HepG2 (cell line): Measurements from ENCODE around the gene TMEM229B. TPM values are rescaled to one million over a fixed set of nuclear protein-coding genes. Genes with fewer than 3 reads are reported as not detected.

Experiments
- E2F2 ChIP-seq: sonication (generic); formaldehyde crosslinking; IDR thresholded peaks from 2 replicates; pipeline ENCODE4 v1.4.0; 2020; ENCODE audit warnings: missing genetic modification reagents, borderline replicate concordance
- GMEB2 ChIP-seq: IDR thresholded peaks from 2 replicates; pipeline ENCODE4 v1.6.1; 2016; ENCODE audit warnings: missing biosample characterization, missing genetic modification reagents, low read depth
- MTA1 ChIP-seq: sonication (generic); formaldehyde crosslinking; IDR thresholded peaks from 2 replicates; pipeline ENCODE4 v1.4.0; 2020; ENCODE audit warnings: missing genetic modification reagents, mild to moderate bottlenecking, borderline replicate concordance
- PHF5A ChIP-seq: IDR thresholded peaks from one replicate; pipeline ENCODE4 v1.6.1; 2018; ENCODE audit warnings: low read depth, missing genetic modification reagents; ENCODE audit not compliant: unreplicated experiment
- USF2 ChIP-seq, 2 experiments: sonication (generic) in 1 of 2; formaldehyde crosslinking in 1 of 2; IDR thresholded peaks; 2 replicates each; pipeline versions ENCODE4 v1.5.1 to v1.6.1; 2011 to 2020; ENCODE audit warnings: borderline replicate concordance in 1 of 2, low read depth in 1 of 2, low read length in 1 of 2, mild to moderate bottlenecking in 1 of 2, missing genetic modification reagents in 1 of 2, moderate library complexity in 1 of 2
- polyA plus RNA-seq, 8 experiments: library from polyadenylated mRNA; depleted of rRNA in 3 of 8; stranded (reverse) in 7 of 8; unstranded in 1 of 8; fragments of >200 nt; fragmentation: Illumina TruSeq in 4 of 8; extraction: Trizol in 4 of 8; gene quantifications; 2 replicates each; pipeline versions ENCODE4 v1.2.1 to v1.2.3, GENCODE V29; 2011 to 2016; ENCODE audit warnings: low read depth in 4 of 8, missing spikeins in 1 of 8, mixed read lengths in 1 of 8; ENCODE audit not compliant: insufficient read depth in 1 of 8
- total RNA-seq, 5 experiments: library from RNA; depleted of rRNA; stranded (reverse); fragments of >200 nt; fragmentation: Illumina TruSeq; extraction: Trizol; gene quantifications; 2 replicates each; pipeline ENCODE4 v1.2.3, GENCODE V29; 2016; ENCODE audit warnings: low read depth in 1 of 5

Gene TMEM229B
- total and polyA plus RNA-seq, 2 of the 13 experiments (the other 11 are each of a cell fraction or from before 2014, with no cell fraction given): 0.69 to 1.1 TPM

GRCh38 chr14:67483579-67484285, 4.8 kb downstream of the TMEM229B start (continued):
- TF ChIP-seq PHF5A (no peak), MTA1 (CRISPR knock-in tag) (no peak), GMEB2 (CRISPR knock-in tag) (no peak), E2F2 (CRISPR knock-in tag) (no peak), USF2 (IDR thresholded peaks at IDR 0.05; ENCODE audit: low read depth, low read length) (no peak), USF2 (CRISPR knock-in tag; IDR thresholded peaks at IDR 0.05; ENCODE audit: borderline replicate concordance) (no peak)
